ENCODE results near the gene PKP4. TPM values are rescaled to one million over a fixed set of nuclear protein-coding genes. Genes with fewer than 3 reads are reported as not detected.

The PKP4 gene
- total RNA-seq, 1 donor: 47.4 TPM

DNA sequence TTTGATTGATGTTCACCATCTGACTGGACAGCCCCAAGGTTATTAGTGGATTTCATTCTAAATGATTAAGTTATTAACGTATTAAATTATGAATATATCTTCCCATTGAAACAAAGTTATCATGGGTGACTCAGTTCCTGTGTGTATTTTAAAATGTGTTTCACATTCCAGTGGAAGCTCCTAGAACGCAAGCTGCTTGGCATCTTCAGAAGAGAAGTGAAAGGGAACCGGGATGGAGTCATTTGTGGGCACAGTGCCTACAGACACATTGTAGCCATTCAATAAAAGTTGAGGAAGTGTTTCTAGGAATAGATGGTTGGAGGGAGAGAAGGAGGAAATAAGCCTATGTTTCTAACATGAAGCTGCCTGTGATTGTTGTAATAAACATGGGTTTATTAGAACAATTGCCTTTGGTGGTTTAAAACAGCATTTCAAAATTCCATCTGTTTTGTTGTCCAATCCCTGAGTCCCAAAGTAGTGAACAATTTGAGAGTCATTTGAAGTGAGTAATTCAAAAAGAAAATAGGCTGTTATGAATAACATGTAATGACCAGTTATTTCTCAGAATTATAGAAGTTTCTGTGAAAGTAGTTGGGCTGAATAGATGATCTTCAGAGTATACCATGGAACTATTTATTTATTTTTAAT lies 143.5 kb downstream of the PKP4 start:
- Histone ChIP-seq H3K36me3 (ENCODE audit: insufficient read depth, low read length) (peaks cover 14% of the 10 kb centered on the region), H3K4me2 (ENCODE audit: insufficient read depth, low read length) (peak overlapping the region; percentile 66), H4K20me1 (ENCODE audit: insufficient read depth, low read length) (no peaks in the 10 kb centered on the region), H3K4me1 (ENCODE audit: insufficient read depth, low read length) (peaks cover 29% of the 10 kb centered on the region), H3K27me3 (ENCODE audit: insufficient read depth, low read length) (no peaks in the 10 kb centered on the region), H3K9me3 (ENCODE audit: low read depth, low read length) (no peaks in the 10 kb centered on the region), H3K4me3 (ENCODE audit: insufficient read depth, low read length) (no peak overlapping the region), H3K27ac (ENCODE audit: low read depth, low read length) (peak overlapping the region; percentile 71), H2AFZ (ENCODE audit: low read length) (no peak overlapping the region), H3K79me2 (ENCODE audit: insufficient read depth, low read length) (peaks cover 3% of the 10 kb centered on the region)
- DNase-seq (ENCODE audit: insufficient read length, low spot score, missing footprints): no peak
- TF ChIP-seq, protein P1, sequence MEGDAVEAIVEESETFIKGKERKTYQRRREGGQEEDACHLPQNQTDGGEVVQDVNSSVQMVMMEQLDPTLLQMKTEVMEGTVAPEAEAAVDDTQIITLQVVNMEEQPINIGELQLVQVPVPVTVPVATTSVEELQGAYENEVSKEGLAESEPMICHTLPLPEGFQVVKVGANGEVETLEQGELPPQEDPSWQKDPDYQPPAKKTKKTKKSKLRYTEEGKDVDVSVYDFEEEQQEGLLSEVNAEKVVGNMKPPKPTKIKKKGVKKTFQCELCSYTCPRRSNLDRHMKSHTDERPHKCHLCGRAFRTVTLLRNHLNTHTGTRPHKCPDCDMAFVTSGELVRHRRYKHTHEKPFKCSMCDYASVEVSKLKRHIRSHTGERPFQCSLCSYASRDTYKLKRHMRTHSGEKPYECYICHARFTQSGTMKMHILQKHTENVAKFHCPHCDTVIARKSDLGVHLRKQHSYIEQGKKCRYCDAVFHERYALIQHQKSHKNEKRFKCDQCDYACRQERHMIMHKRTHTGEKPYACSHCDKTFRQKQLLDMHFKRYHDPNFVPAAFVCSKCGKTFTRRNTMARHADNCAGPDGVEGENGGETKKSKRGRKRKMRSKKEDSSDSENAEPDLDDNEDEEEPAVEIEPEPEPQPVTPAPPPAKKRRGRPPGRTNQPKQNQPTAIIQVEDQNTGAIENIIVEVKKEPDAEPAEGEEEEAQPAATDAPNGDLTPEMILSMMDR (IDR thresholded peaks at IDR 0.05; ENCODE audit: extremely low read depth, low read depth, low read length): no peak

DNA sequence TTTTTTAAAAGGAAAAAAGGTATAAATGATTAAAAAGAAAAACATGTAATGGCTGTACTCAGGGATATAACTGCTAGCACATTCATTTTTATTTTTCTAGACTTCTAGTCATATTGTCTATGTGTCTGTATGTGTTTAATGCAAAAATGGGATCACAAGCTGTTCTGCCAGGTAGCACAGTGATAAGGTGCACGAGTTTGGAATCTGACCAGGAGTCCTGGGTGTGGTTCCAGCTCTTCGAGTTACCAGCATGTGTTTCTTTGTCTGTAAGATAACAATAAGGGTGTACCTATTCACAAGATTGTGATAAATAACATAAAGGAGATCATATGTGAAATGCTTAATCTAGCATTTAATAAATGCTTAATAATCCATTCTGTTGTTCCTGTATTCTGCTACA lies 145.3 kb downstream of the PKP4 start:
- H2AFZ ChIP-seq (ENCODE audit: low read length): no peak overlapping the region
- peaks cover 11% of the 10 kb centered on the region for H3K36me3 ChIP-seq (ENCODE audit: insufficient read depth, low read length)
- TF ChIP-seq, protein P1 (IDR thresholded peaks at IDR 0.05; ENCODE audit: extremely low read depth, low read depth, low read length): no peak
- H3K4me2 ChIP-seq (ENCODE audit: insufficient read depth, low read length): no peak overlapping the region
- peaks cover 29% of the 10 kb centered on the region for H3K4me1 ChIP-seq (ENCODE audit: insufficient read depth, low read length)
- no peak for DNase-seq (ENCODE audit: insufficient read length, low spot score, missing footprints)
- H3K4me3 ChIP-seq (ENCODE audit: insufficient read depth, low read length): no peak overlapping the region
- H4K20me1 ChIP-seq (ENCODE audit: insufficient read depth, low read length): no peaks in the 10 kb centered on the region
- H3K27ac ChIP-seq (ENCODE audit: low read depth, low read length): no peak overlapping the region
- H3K79me2 ChIP-seq (ENCODE audit: insufficient read depth, low read length): no peaks in the 10 kb centered on the region
- H3K9me3 ChIP-seq (ENCODE audit: low read depth, low read length): no peaks in the 10 kb centered on the region
- H3K27me3 ChIP-seq (ENCODE audit: insufficient read depth, low read length): no peaks in the 10 kb centered on the region

DNA sequence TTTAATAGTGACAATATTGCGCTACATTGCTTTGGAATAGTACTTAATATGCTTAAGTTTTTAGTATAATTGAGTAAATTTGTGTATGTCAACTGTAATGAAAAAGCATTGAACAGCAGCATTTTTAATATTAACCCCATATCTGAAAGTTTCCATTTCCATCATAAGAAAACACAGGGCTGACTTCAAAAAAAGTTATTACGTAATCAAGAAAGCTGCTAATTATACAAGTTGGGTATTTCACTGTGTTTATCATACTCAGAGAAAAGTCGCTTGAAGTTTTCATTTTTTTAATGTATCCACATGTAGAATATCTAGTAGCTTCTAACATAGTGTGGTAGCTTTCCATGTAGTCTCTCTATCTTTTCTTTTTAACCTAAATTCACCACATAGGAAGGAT lies 146.5 kb downstream of the PKP4 start:
- no peak for DNase-seq (ENCODE audit: insufficient read length, low spot score, missing footprints)
- H3K9me3 ChIP-seq (ENCODE audit: low read depth, low read length): no peaks in the 10 kb centered on the region
- H2AFZ ChIP-seq (ENCODE audit: low read length): no peak overlapping the region
- no peaks in the 10 kb centered on the region for H3K79me2 ChIP-seq (ENCODE audit: insufficient read depth, low read length)
- H3K27ac ChIP-seq (ENCODE audit: low read depth, low read length): no peak overlapping the region
- peaks cover 11% of the 10 kb centered on the region for H3K36me3 ChIP-seq (ENCODE audit: insufficient read depth, low read length)
- H3K27me3 ChIP-seq (ENCODE audit: insufficient read depth, low read length): no peaks in the 10 kb centered on the region
- H3K4me3 ChIP-seq (ENCODE audit: insufficient read depth, low read length): no peak overlapping the region
- H3K4me1 ChIP-seq (ENCODE audit: insufficient read depth, low read length): peaks cover 29% of the 10 kb centered on the region
- no peak overlapping the region for H3K4me2 ChIP-seq (ENCODE audit: insufficient read depth, low read length)
- TF ChIP-seq, protein P1 (IDR thresholded peaks at IDR 0.05; ENCODE audit: extremely low read depth, low read depth, low read length): no peak
- H4K20me1 ChIP-seq (ENCODE audit: insufficient read depth, low read length): no peaks in the 10 kb centered on the region

DNA sequence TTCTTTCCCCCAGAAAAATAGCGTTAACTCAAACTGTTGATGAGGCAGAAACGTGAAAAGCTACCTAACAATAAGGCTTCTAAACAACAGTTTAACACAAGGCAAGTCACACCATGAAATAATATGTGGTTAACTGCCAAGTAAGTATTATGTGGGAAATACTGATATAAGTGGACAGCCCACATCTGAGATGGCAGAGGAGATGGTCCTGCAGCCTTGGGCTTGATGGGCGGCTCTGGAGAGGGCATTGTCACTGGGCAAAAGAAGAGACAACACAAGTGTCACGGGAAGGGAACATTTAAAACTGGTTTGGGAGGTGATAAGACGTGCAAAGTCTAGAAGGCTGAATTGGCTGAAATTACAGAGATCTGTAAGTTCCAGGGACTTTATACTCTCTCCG lies 147.2 kb downstream of the PKP4 start:
- Histone ChIP-seq H3K36me3 (ENCODE audit: insufficient read depth, low read length) (peaks cover 11% of the 10 kb centered on the region), H3K4me1 (ENCODE audit: insufficient read depth, low read length) (peaks cover 25% of the 10 kb centered on the region), H3K4me3 (ENCODE audit: insufficient read depth, low read length) (no peak overlapping the region), H3K4me2 (ENCODE audit: insufficient read depth, low read length) (no peak overlapping the region), H2AFZ (ENCODE audit: low read length) (no peak overlapping the region), H3K9me3 (ENCODE audit: low read depth, low read length) (no peaks in the 10 kb centered on the region), H3K79me2 (ENCODE audit: insufficient read depth, low read length) (no peaks in the 10 kb centered on the region), H4K20me1 (ENCODE audit: insufficient read depth, low read length) (no peaks in the 10 kb centered on the region), H3K27ac (ENCODE audit: low read depth, low read length) (no peak overlapping the region), H3K27me3 (ENCODE audit: insufficient read depth, low read length) (no peaks in the 10 kb centered on the region)
- TF ChIP-seq, protein P1 (IDR thresholded peaks at IDR 0.05; ENCODE audit: extremely low read depth, low read depth, low read length): no peak
- DNase-seq (ENCODE audit: insufficient read length, low spot score, missing footprints): no peak

Measured in osteoblast (primary cell).